SK-N-SH (cell line): ENCODE results near the gene VPS36. TPM values are rescaled to one million over a fixed set of nuclear protein-coding genes. Genes with fewer than 3 reads are reported as not detected.
"Not testable (repeated sequence)": the region's sequence is repeated elsewhere in the genome, so short reads cannot be mapped to it uniquely, and the experiment has no call there.

ENCODE experiments used
- CTCF ChIA-PET: fragments of 300-600, 350-600 bp; formaldehyde crosslinking; extraction: SDS; loops from one replicate; lab custom pipeline; 2021; lab: Yijun Ruan, JAX
- POLR2A ChIA-PET: fragments of 350-600 bp; sonication (Branson Sonifier 250); formaldehyde crosslinking; extraction: SDS; loops from one replicate; lab custom pipeline; 2020; ENCODE audit warnings: antibody characterized with exemption, inconsistent platforms; lab: Yijun Ruan, JAX
- DNase-seq: peaks from one replicate; pipeline ENCODE4 v3.0.0; 2012
- H2AFZ ChIP-seq: fragments of 200-600 bp; sonication (generic); 2 replicates; pipeline ENCODE4 v1.8.1; 2016; ENCODE audit warnings: antibody characterized with exemption, mild to moderate bottlenecking, low read depth
- H3F3A ChIP-seq: fragments of 200-600 bp; sonication (generic); replicated peaks from 2 replicates; pipeline ENCODE3; 2016; ENCODE audit warnings: antibody characterized with exemption, mild to moderate bottlenecking; ENCODE audit not compliant: insufficient read depth
- H3K27ac ChIP-seq, 2 experiments: fragments of 200-500 bp in 1 of 2; fragments of 200-600 bp in 1 of 2; sonication (Bioruptor generic) in 1 of 2; sonication (generic), shearing (Covaris generic) in 1 of 2; 2 replicates each; pipeline versions ENCODE4 v1.5.1 to v1.6.1; 2014 to 2016; ENCODE audit warnings: low read depth in 2 of 2, inconsistent platforms in 1 of 2, low read length in 1 of 2, mild to moderate bottlenecking in 1 of 2, mixed read lengths in 1 of 2
- H3K27me3 ChIP-seq: fragments of 200-600 bp; sonication (generic), shearing (Covaris generic); 2 replicates; pipeline ENCODE4 v1.6.1; 2016; ENCODE audit warnings: mixed run types; ENCODE audit not compliant: insufficient read depth
- H3K36me3 ChIP-seq, 2 experiments: fragments of 200-500 bp in 1 of 2; fragments of 200-600 bp in 1 of 2; sonication (Bioruptor generic) in 1 of 2; sonication (generic) in 1 of 2; replicated peaks in 1 of 2; 2 replicates each; pipeline versions ENCODE3 to v1.5.1; 2014 to 2016; ENCODE audit warnings: low read length in 1 of 2, mild to moderate bottlenecking in 1 of 2; ENCODE audit not compliant: insufficient read depth in 2 of 2, control insufficient read depth in 1 of 2
- H3K4me1 ChIP-seq, 2 experiments: fragments of 200-500 bp in 1 of 2; fragments of 200-600 bp in 1 of 2; sonication (Bioruptor generic) in 1 of 2; sonication (generic), shearing (Covaris generic) in 1 of 2; 2 replicates each; pipeline versions ENCODE4 v1.5.1 to v1.6.1; 2014 to 2016; ENCODE audit warnings: low read depth in 1 of 2, low read length in 1 of 2, mixed run types in 1 of 2; ENCODE audit not compliant: insufficient read depth in 2 of 2, control insufficient read depth in 1 of 2
- H3K4me2 ChIP-seq: fragments of 200-600 bp; sonication (generic), shearing (Covaris generic); 2 replicates; pipeline ENCODE4 v1.6.1; 2017; ENCODE audit warnings: mixed run types
- H3K4me3 ChIP-seq, 2 experiments: fragments of 200-500 bp in 1 of 2; fragments of 200-600 bp in 1 of 2; sonication (Bioruptor generic) in 1 of 2; sonication (generic), shearing (Covaris generic) in 1 of 2; 2 replicates each; pipeline versions ENCODE4 v1.5.1 to v1.8.1; 2014 to 2016; ENCODE audit warnings: low read depth in 2 of 2, inconsistent platforms in 1 of 2, low read length in 1 of 2, mild to moderate bottlenecking in 1 of 2, mixed read lengths in 1 of 2, moderate library complexity in 1 of 2
- H3K79me2 ChIP-seq: fragments of 200-600 bp; sonication (generic); 2 replicates; pipeline ENCODE4 v1.8.1; 2017; ENCODE audit warnings: mild to moderate bottlenecking; ENCODE audit not compliant: insufficient read depth
- H3K9ac ChIP-seq: fragments of 200-600 bp; sonication (generic); 2 replicates; pipeline ENCODE4 v1.6.1; 2017; ENCODE audit warnings: mixed run types
- H3K9me2 ChIP-seq: fragments of 200-600 bp; sonication (generic); 2 replicates; pipeline ENCODE4 v1.6.1; 2017; ENCODE audit warnings: mixed run types
- H3K9me3 ChIP-seq: fragments of 200-600 bp; sonication (generic); 2 replicates; pipeline ENCODE4 v1.6.1; 2017; ENCODE audit warnings: mixed run types, mild to moderate bottlenecking, moderate library complexity
- H4K20me1 ChIP-seq: fragments of 200-600 bp; sonication (generic); 2 replicates; pipeline ENCODE4 v1.6.1; 2017; ENCODE audit warnings: mild to moderate bottlenecking, mixed run types; ENCODE audit not compliant: insufficient read depth
- CHD2 ChIP-seq: fragments of 150-350 bp; IDR thresholded peaks from 2 replicates; pipeline ENCODE4 v1.6.1; 2018; ENCODE audit warnings: low read length; ENCODE audit not compliant: partially characterized antibody
- CTCF ChIP-seq: fragments of 200-600 bp; sonication (generic); IDR thresholded peaks from 2 replicates; pipeline ENCODE4 v1.6.1; 2017; ENCODE audit warnings: antibody characterized with exemption, mild to moderate bottlenecking, moderate library complexity
- EP300 ChIP-seq, 2 experiments: IDR thresholded peaks; 2 replicates each; pipeline versions ENCODE4 v1.4.0 to v1.6.1; 2012; ENCODE audit warnings: borderline replicate concordance in 1 of 2, low read depth in 1 of 2, low read length in 1 of 2
- FOSL2 ChIP-seq: IDR thresholded peaks from 2 replicates; pipeline ENCODE4 v1.4.0; 2012; ENCODE audit warnings: low read depth, mild to moderate bottlenecking, moderate library complexity, borderline replicate concordance
- FOXJ3 ChIP-seq: sonication (generic); formaldehyde crosslinking; IDR thresholded peaks from 2 replicates; pipeline ENCODE4 v1.5.1; 2020; ENCODE audit warnings: mild to moderate bottlenecking, missing genetic modification reagents
- FOXM1 ChIP-seq: IDR thresholded peaks from 2 replicates; pipeline ENCODE4 v1.4.0; 2012; ENCODE audit warnings: low read depth, mild to moderate bottlenecking
- GATA2 ChIP-seq: sonication (generic); formaldehyde crosslinking; IDR thresholded peaks from 2 replicates; pipeline ENCODE4 v1.5.0; 2020; ENCODE audit warnings: mild to moderate bottlenecking, missing genetic modification reagents
- IRF3 ChIP-seq: fragments of 150-350 bp; IDR thresholded peaks from 2 replicates; pipeline ENCODE4 v1.6.1; 2016; ENCODE audit warnings: mild to moderate bottlenecking, low read depth, low read length
- JUND ChIP-seq: IDR thresholded peaks from 2 replicates; pipeline ENCODE4 v1.4.0; 2012
- MAX ChIP-seq: IDR thresholded peaks from 2 replicates; pipeline ENCODE4 v1.4.0; 2012; ENCODE audit warnings: low read depth
- NFIC ChIP-seq: IDR thresholded peaks from 2 replicates; pipeline ENCODE4 v1.4.0; 2012; ENCODE audit warnings: borderline replicate concordance
- POLR2AphosphoS5 ChIP-seq: IDR thresholded peaks from 2 replicates; pipeline ENCODE4 v1.6.1; 2012; ENCODE audit warnings: low read depth, low read length
- RCOR1 ChIP-seq: fragments of 150-350 bp; IDR thresholded peaks from 2 replicates; pipeline ENCODE4 v1.6.1; 2017; ENCODE audit warnings: antibody characterized with exemption, low read length
- SIN3A ChIP-seq: IDR thresholded peaks from 2 replicates; pipeline ENCODE4 v1.6.1; 2012; ENCODE audit warnings: low read depth, mild to moderate bottlenecking, low read length, moderate library complexity, borderline replicate concordance
- TCF12 ChIP-seq: IDR thresholded peaks from 2 replicates; pipeline ENCODE4 v1.4.0; 2012
- USF1 ChIP-seq: IDR thresholded peaks from 2 replicates; pipeline ENCODE4 v1.4.0; 2012; ENCODE audit warnings: low read depth, borderline replicate concordance
- USF2 ChIP-seq: fragments of 150-350 bp; IDR thresholded peaks from 2 replicates; pipeline ENCODE4 v1.6.1; 2017; ENCODE audit warnings: antibody characterized with exemption, low read length, low read depth, borderline replicate concordance
- ZBTB33 ChIP-seq: IDR thresholded peaks from 2 replicates; pipeline ENCODE4 v1.4.0; 2012; ENCODE audit warnings: low read depth, borderline replicate concordance
- WGBS: methylation state at CpG from one replicate; pipeline ENCODE4 v1.1.6; 2017; ENCODE audit warnings: low lambda C conversion rate; 5-methylcytosine and 5-hydroxymethylcytosine counted together
- polyA plus RNA-seq, 3 experiments: library from polyadenylated mRNA; depleted of rRNA; stranded (reverse); fragments of >200 nt; gene quantifications; 2 replicates each; pipeline ENCODE4 v1.2.3, GENCODE V29; 2012
- TF ChIP-seq, protein P1 (sequence below): IDR thresholded peaks from 2 replicates; pipeline ENCODE4; 2012

VPS36 gene
- polyA plus RNA-seq, 1 of the 3 experiments (the other 2 are of a cell fraction): 9.9 TPM

- H4K20me1 ChIP-seq, H3K4me3 ChIP-seq, H3K27ac ChIP-seq, POLR2A ChIA-PET, H3K27me3 ChIP-seq, H3K9ac ChIP-seq, H3K9me3 ChIP-seq, H3K9me2 ChIP-seq, H2AFZ ChIP-seq, H3K4me1 ChIP-seq, H3K79me2 ChIP-seq, H3K36me3 ChIP-seq, DNase-seq, H3K4me2 ChIP-seq: not testable (repeated sequence)
- 100% methylated on average over 1 of the region's 1 CpG for WGBS
- peaks cover 11% of the 10 kb centered on the region for H3F3A ChIP-seq
- peak; percentile 26; the same call in 1 of the 2 replicates for TF ChIP-seq FOSL2
- CTCF ChIA-PET: interaction anchor here (2.5 kb wide), 1 partner anchor 77 kb away, joined by 14 read pairs; the partner anchor contains the start of gene VPS36
Measured at GRCh38 chr13:52373277-52373676, 77.2 kb downstream of the VPS36 start.

DNA sequence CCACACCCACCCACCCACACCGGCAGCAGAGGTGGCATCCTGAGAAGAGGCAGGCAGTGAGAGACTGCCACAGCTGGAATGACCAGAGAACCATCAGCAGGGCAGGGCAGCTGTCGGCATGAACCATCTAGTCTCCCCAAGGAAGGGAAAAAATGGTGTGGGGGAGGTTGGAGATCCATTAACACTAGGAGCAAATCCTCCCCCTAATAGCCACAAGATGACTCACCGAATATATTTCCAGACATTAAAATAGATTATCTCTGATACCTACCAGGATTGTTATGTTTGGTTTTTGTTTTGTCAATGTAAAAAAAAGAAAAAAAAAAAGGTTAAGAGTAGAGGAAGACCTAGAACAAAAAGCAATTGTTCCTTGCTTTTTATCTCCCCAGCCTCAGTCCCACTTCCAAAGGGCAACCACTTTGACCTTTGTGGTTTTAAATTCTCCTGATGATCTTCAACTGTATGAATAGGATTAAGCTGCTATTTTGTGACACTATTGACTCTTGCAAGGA is 78.6 kb downstream of the VPS36 start:
- Histone ChIP-seq H4K20me1 (no peaks in the 10 kb centered on the region), H3K27ac (peak overlapping the region in 1 of 2 experiments; percentile 50; a peak in 2 of 4 replicates), H3K36me3 (no peaks in the 10 kb centered on the region), H3K4me2 (peak overlapping the region; percentile 27; the same call in 1 of the 2 replicates), H2AFZ (no peak overlapping the region), H3K27me3 (no peaks in the 10 kb centered on the region), H3K9me3 (no peaks in the 10 kb centered on the region), H3K4me3 (no peak overlapping the region), H3K4me1 (no peaks in the 10 kb centered on the region; a peak in 1 of 4 replicates), H3K79me2 (no peaks in the 10 kb centered on the region), H3F3A (peaks cover 11% of the 10 kb centered on the region), H3K9me2 (no peaks in the 10 kb centered on the region), H3K9ac (no peak overlapping the region)
- 19% methylated on average over 3 of the region's 3 CpGs for WGBS
- POLR2A ChIA-PET: no interaction called here
- peak; percentile 24 for DNase-seq
- CTCF ChIA-PET: no interaction called here
- TF ChIP-seq USF1: no peak
- TF ChIP-seq FOSL2: peak; percentile 71; the same call in 1 of the 2 replicates
- no peak for TF ChIP-seq FOXM1
- no peak for TF ChIP-seq CTCF
- TF ChIP-seq, protein P1, sequence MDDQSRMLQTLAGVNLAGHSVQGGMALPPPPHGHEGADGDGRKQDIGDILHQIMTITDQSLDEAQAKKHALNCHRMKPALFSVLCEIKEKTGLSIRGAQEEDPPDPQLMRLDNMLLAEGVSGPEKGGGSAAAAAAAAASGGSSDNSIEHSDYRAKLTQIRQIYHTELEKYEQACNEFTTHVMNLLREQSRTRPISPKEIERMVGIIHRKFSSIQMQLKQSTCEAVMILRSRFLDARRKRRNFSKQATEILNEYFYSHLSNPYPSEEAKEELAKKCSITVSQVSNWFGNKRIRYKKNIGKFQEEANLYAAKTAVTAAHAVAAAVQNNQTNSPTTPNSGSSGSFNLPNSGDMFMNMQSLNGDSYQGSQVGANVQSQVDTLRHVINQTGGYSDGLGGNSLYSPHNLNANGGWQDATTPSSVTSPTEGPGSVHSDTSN: peak; percentile 58
- no peak for TF ChIP-seq NFIC
- TF ChIP-seq EP300 (IDR thresholded peaks at IDR 0.05; ENCODE audit: borderline replicate concordance in 1 of 2, low read depth in 1 of 2, low read length in 1 of 2): peak in 1 of 2 experiments; percentile 55; a peak in 1 of 4 replicates
- TF ChIP-seq MAX: no peak
- no peak for TF ChIP-seq RCOR1
- TF ChIP-seq SIN3A: no peak
- no peak for TF ChIP-seq GATA2 (CRISPR knock-in tag)
- TF ChIP-seq POLR2AphosphoS5: 0 out of 2 replicates have a peak, but pooled peaks have one; percentile 15
- no peak for TF ChIP-seq FOXJ3 (CRISPR knock-in tag)
- peak; percentile 84 for TF ChIP-seq TCF12
- no peak for TF ChIP-seq ZBTB33
- no peak for TF ChIP-seq IRF3
- TF ChIP-seq USF2: no peak
- TF ChIP-seq JUND: peak; percentile 67
- TF ChIP-seq CHD2: no peak
